PFSK-1 (cell line): ENCODE results near the gene ALG14.

Source experiments
- POLR2AphosphoS5 ChIP-seq: IDR thresholded peaks from 2 replicates; pipeline ENCODE4 v1.6.1; 2012; ENCODE audit warnings: low read depth, mild to moderate bottlenecking, control low read depth, low read length, moderate library complexity
- REST ChIP-seq, 2 experiments: IDR thresholded peaks; 2 replicates each; pipeline versions ENCODE4 v1.6.1 to v1.8.0; 2011 to 2012; ENCODE audit warnings: low read depth in 2 of 2, low read length in 2 of 2, control low read depth in 1 of 2, inconsistent platforms in 1 of 2, mild to moderate bottlenecking in 1 of 2, moderate library complexity in 1 of 2; ENCODE audit not compliant: insufficient read depth in 1 of 2
- SIN3A ChIP-seq: IDR thresholded peaks from 2 replicates; pipeline ENCODE4 v1.6.1; 2012; ENCODE audit warnings: mild to moderate bottlenecking, low read length, moderate library complexity, borderline replicate concordance; ENCODE audit not compliant: insufficient read depth

GRCh38 chr1:95048317-95048716 is 24.4 kb downstream of the ALG14 start:
- no peak for TF ChIP-seq POLR2AphosphoS5
- no peak for TF ChIP-seq SIN3A
- TF ChIP-seq REST (IDR thresholded peaks at IDR 0.05; ENCODE audit: insufficient read depth in 1 of 2, low read depth in 2 of 2, low read length in 2 of 2), result no peak
